Measurements from ENCODE around the gene CCR4. TPM values are rescaled to one million over a fixed set of nuclear protein-coding genes. Genes with fewer than 3 reads are reported as not detected.

The CCR4 gene
- total RNA-seq, 2 donors from 2014 or later: 0.14 to 1.2 TPM

GRCh38 chr3:32989171-32989570 is 37.7 kb downstream of the CCR4 start:
- no peak overlapping the region for H3K4me3 ChIP-seq
- no peaks in the 10 kb centered on the region for H3K36me3 ChIP-seq
- intact Hi-C loops (cut with DNase I): no loop called here
- no peaks in the 10 kb centered on the region for H3K27me3 ChIP-seq (replicated peaks; ENCODE audit: insufficient read depth)
- H3K4me1 ChIP-seq (replicated peaks): no peaks in the 10 kb centered on the region
- no peaks in the 10 kb centered on the region for H3K9me3 ChIP-seq
- 90% methylated on average over 6 of the region's 6 CpGs for WGBS
- TF ChIP-seq, protein P1, sequence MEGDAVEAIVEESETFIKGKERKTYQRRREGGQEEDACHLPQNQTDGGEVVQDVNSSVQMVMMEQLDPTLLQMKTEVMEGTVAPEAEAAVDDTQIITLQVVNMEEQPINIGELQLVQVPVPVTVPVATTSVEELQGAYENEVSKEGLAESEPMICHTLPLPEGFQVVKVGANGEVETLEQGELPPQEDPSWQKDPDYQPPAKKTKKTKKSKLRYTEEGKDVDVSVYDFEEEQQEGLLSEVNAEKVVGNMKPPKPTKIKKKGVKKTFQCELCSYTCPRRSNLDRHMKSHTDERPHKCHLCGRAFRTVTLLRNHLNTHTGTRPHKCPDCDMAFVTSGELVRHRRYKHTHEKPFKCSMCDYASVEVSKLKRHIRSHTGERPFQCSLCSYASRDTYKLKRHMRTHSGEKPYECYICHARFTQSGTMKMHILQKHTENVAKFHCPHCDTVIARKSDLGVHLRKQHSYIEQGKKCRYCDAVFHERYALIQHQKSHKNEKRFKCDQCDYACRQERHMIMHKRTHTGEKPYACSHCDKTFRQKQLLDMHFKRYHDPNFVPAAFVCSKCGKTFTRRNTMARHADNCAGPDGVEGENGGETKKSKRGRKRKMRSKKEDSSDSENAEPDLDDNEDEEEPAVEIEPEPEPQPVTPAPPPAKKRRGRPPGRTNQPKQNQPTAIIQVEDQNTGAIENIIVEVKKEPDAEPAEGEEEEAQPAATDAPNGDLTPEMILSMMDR (IDR thresholded peaks at IDR 0.05): no peak
- TF ChIP-seq POLR2AphosphoS5 (IDR thresholded peaks at IDR 0.05) (no peak), POLR2A (IDR thresholded peaks at IDR 0.05) (no peak)
- no peak for DNase-seq (ENCODE audit: low spot score)
- H3K27ac ChIP-seq: no peak overlapping the region

GRCh38 chr3:32990116-32990515 is 38.7 kb downstream of the CCR4 start:
- TF ChIP-seq POLR2AphosphoS5 (IDR thresholded peaks at IDR 0.05) (no peak), POLR2A (IDR thresholded peaks at IDR 0.05) (no peak)
- no peaks in the 10 kb centered on the region for H3K9me3 ChIP-seq
- no peak for DNase-seq (ENCODE audit: low spot score)
- no peaks in the 10 kb centered on the region for H3K27me3 ChIP-seq (replicated peaks; ENCODE audit: insufficient read depth)
- no peak overlapping the region for H3K4me3 ChIP-seq
- H3K27ac ChIP-seq: no peak overlapping the region
- intact Hi-C loops (cut with DNase I): no loop called here
- H3K36me3 ChIP-seq: no peaks in the 10 kb centered on the region
- no peaks in the 10 kb centered on the region for H3K4me1 ChIP-seq (replicated peaks)
- 75% methylated on average over 2 of the region's 2 CpGs for WGBS

DNA sequence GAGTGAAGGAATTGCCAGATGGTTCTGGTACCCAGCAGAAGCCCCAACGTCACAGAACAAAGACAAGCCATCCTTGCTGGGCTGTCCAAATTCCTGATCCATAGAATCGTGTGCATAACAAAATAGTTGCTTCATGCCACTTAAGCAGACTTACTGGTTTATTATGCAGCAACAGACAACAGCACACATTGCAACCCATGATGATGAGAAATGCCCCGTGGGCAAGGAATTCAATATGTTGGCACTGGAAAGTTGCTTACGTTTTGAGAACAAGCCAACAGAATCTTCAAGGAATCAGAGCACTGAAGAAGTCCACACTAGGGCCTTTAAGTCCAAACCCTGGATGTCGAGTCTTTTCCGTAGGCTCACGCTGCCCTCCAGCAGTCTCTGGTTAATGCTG is 40.3 kb downstream of the CCR4 start:
- intact Hi-C loops (cut with DNase I): no loop called here
- Histone ChIP-seq H3K27ac (no peak overlapping the region), H3K27me3 (replicated peaks; ENCODE audit: insufficient read depth) (no peaks in the 10 kb centered on the region), H3K4me1 (replicated peaks) (no peaks in the 10 kb centered on the region), H3K9me3 (no peaks in the 10 kb centered on the region), H3K36me3 (no peaks in the 10 kb centered on the region), H3K4me3 (no peak overlapping the region)
- DNase-seq (ENCODE audit: low spot score): no peak
- TF ChIP-seq, protein P1 (IDR thresholded peaks at IDR 0.05): no peak
- no peak for TF ChIP-seq POLR2A (IDR thresholded peaks at IDR 0.05)
- no peak for TF ChIP-seq POLR2AphosphoS5 (IDR thresholded peaks at IDR 0.05)
- WGBS: 89% methylated on average over 7 of the region's 7 CpGs

DNA sequence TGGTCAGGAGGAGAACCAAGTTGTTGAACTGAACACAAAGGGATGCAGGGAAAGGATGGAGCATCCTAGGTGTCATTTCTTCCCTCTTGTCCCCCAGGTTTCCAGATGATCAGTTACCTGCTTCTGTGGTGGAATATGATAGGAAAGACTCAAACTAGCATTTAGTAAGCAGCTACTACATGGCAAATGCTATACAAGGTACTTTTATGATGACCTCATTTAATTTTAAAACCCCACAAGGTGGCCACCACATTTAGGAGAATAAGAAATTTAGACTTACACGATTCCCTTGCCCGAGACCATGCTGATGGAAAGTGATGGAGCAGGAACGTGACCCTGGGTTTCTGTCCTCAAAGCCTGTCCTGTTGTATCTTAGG is 40.9 kb downstream of the CCR4 start:
- TF ChIP-seq, protein P1 (IDR thresholded peaks at IDR 0.05): no peak
- TF ChIP-seq POLR2AphosphoS5 (IDR thresholded peaks at IDR 0.05) (no peak), POLR2A (IDR thresholded peaks at IDR 0.05) (no peak)
- H3K36me3 ChIP-seq: no peaks in the 10 kb centered on the region
- no peaks in the 10 kb centered on the region for H3K9me3 ChIP-seq
- H3K4me1 ChIP-seq (replicated peaks): no peaks in the 10 kb centered on the region
- WGBS: 96% methylated on average over 3 of the region's 3 CpGs
- intact Hi-C loops (cut with DNase I): no loop called here
- no peak overlapping the region for H3K4me3 ChIP-seq
- H3K27me3 ChIP-seq (replicated peaks; ENCODE audit: insufficient read depth): no peaks in the 10 kb centered on the region
- no peak overlapping the region for H3K27ac ChIP-seq
- DNase-seq (ENCODE audit: low spot score): no peak

GRCh38 chr3:32994045-32994444 is 42.6 kb downstream of the CCR4 start:
- no peak overlapping the region for H3K27ac ChIP-seq
- TF ChIP-seq POLR2A (IDR thresholded peaks at IDR 0.05) (no peak), POLR2AphosphoS5 (IDR thresholded peaks at IDR 0.05) (no peak)
- TF ChIP-seq, protein P1 (IDR thresholded peaks at IDR 0.05): no peak
- H3K9me3 ChIP-seq: no peaks in the 10 kb centered on the region
- WGBS: 64% methylated on average over 5 of the region's 5 CpGs
- H3K4me1 ChIP-seq (replicated peaks): no peaks in the 10 kb centered on the region
- DNase-seq (ENCODE audit: low spot score): no peak
- H3K27me3 ChIP-seq (replicated peaks; ENCODE audit: insufficient read depth): no peaks in the 10 kb centered on the region
- intact Hi-C loops (cut with DNase I): no loop called here
- H3K36me3 ChIP-seq: no peaks in the 10 kb centered on the region
- no peak overlapping the region for H3K4me3 ChIP-seq

Measured in prostate gland (tissue), 2 donors.